NCI-H146 (cell line): Measurements from ENCODE around the gene AOPEP.
"Not testable (repeated sequence)": the region's sequence is repeated elsewhere in the genome, so short reads cannot be mapped to it uniquely, and the experiment has no call there.

Experiments
- DNase-seq: peaks from one replicate; lab custom pipeline; 2025; lab: John Stamatoyannopoulos, UW

The AOPEP gene

GRCh38 chr9:94934816-94935328 is 208.4 kb downstream of the AOPEP start:
- no peak for DNase-seq

- DNase-seq, result no peak
These were observed 208.9 kb downstream of the AOPEP start for GRCh38 chr9:94935396-94935795.

GRCh38 chr9:94936419-94936818 is 209.9 kb downstream of the AOPEP start:
- DNase-seq, result no peak

- no peak for DNase-seq
These were observed 210.9 kb downstream of the AOPEP start for GRCh38 chr9:94937214-94937903.

GRCh38 chr9:94938384-94938783 is 211.9 kb downstream of the AOPEP start:
- no peak for DNase-seq

- DNase-seq, result not testable (repeated sequence)
These were observed 213.8 kb downstream of the AOPEP start for GRCh38 chr9:94940296-94940695.

- no peak for DNase-seq
These were observed 214.8 kb downstream of the AOPEP start for GRCh38 chr9:94941211-94941875.

- no peak for DNase-seq
These were observed 218.1 kb downstream of the AOPEP start for GRCh38 chr9:94944626-94945025.

- DNase-seq, result no peak
These were observed 219.0 kb downstream of the AOPEP start for GRCh38 chr9:94945197-94946144.

GRCh38 chr9:94946256-94946655 is 219.8 kb downstream of the AOPEP start:
- no peak for DNase-seq

GRCh38 chr9:94948567-94949235 is 222.2 kb downstream of the AOPEP start:
- DNase-seq, result no peak

GRCh38 chr9:94949370-94949769 is 222.9 kb downstream of the AOPEP start:
- peak; percentile 74 for DNase-seq

GRCh38 chr9:94950040-94950578 is 223.6 kb downstream of the AOPEP start:
- peak; percentile 24 for DNase-seq

- DNase-seq, result peak; percentile 1
These were observed 224.3 kb downstream of the AOPEP start for GRCh38 chr9:94950579-94951323.

- DNase-seq, result no peak
These were observed 225.0 kb downstream of the AOPEP start for GRCh38 chr9:94951324-94952135.

- DNase-seq, result no peak
These were observed 226.3 kb downstream of the AOPEP start for GRCh38 chr9:94952565-94953373.

GRCh38 chr9:94956731-94957130 is 230.2 kb downstream of the AOPEP start:
- no peak for DNase-seq

- no peak for DNase-seq
These were observed 234.5 kb downstream of the AOPEP start for GRCh38 chr9:94960964-94961363.

- no peak for DNase-seq
These were observed 235.4 kb downstream of the AOPEP start for GRCh38 chr9:94961870-94962269.
